ENCODE results near the gene GFRA1.
A peak's percentile ranks its signal among the peaks of the same experiment; 100 is the strongest.

GRCh38 chr10:116079355-116079754, 193.7 kb downstream of the GFRA1 start:
- no peak for TF ChIP-seq EZH2 (IDR thresholded peaks at IDR 0.05; ENCODE audit: borderline replicate concordance, low read depth, low read length, poor library complexity, severe bottlenecking)
- TF ChIP-seq, protein P1, sequence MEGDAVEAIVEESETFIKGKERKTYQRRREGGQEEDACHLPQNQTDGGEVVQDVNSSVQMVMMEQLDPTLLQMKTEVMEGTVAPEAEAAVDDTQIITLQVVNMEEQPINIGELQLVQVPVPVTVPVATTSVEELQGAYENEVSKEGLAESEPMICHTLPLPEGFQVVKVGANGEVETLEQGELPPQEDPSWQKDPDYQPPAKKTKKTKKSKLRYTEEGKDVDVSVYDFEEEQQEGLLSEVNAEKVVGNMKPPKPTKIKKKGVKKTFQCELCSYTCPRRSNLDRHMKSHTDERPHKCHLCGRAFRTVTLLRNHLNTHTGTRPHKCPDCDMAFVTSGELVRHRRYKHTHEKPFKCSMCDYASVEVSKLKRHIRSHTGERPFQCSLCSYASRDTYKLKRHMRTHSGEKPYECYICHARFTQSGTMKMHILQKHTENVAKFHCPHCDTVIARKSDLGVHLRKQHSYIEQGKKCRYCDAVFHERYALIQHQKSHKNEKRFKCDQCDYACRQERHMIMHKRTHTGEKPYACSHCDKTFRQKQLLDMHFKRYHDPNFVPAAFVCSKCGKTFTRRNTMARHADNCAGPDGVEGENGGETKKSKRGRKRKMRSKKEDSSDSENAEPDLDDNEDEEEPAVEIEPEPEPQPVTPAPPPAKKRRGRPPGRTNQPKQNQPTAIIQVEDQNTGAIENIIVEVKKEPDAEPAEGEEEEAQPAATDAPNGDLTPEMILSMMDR (conservative IDR thresholded peaks at IDR 0.05; ENCODE audit: low read depth, low read length) = 0 out of 2 replicates have a peak, but pooled peaks have one; percentile 19

Data from A673 (cell line).